ENCODE data around the gene RASAL2.

DNA sequence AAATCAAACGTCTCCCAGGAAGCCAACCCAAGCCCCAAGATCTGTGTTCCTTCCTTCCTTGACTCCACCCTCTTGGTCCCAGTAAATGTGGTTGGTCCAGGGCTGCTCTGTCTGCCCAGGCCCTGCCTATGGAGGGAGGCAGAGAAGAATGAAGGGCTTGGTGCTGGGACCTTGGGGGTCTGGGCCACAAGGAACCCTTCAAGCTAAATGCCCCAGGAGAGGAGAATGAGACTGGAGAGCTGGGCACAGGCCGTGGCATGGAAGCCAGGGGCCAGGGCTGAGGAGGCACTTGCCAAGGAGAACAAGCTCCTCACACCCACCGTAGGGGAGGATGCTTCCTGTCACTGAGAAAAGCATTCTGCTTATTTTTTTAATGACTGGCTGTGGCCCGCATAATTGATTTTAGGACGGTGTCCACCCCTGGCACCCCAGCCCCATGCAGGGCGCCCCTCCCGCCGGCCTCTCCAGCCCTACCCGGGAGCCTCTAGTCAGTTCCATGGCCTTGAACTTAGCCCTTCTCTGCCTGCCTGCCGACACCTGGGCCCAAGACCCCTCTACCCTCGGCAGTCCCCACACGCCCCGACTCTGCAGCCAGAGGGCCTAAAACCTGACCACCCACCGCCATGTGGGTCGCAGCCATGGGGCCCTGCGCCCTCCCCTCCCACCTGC lies 402.0 kb downstream of the RASAL2 start:
- TF ChIP-seq EZH2phosphoT487 (IDR thresholded peaks at IDR 0.05; ENCODE audit: borderline replicate concordance) (no peak), CTCF (conservative IDR thresholded peaks at IDR 0.05; ENCODE audit: low read length) (no peak)

All from Loucy (cell line).